GM10248 (cell line): ENCODE measurements around the gene ALDH4A1.

ENCODE experiments used
- CTCF ChIA-PET: fragments of 300-600 bp; sonication (Branson Sonifier 250); formaldehyde crosslinking; extraction: SDS; loops from one replicate; lab custom pipeline; 2021; ENCODE audit warnings: antibody characterized with exemption; lab: Yijun Ruan, JAX
- POLR2A ChIA-PET: fragments of 350-650 bp; sonication (Branson Sonifier 250); formaldehyde crosslinking; extraction: SDS; loops from one replicate; lab custom pipeline; 2020; ENCODE audit warnings: antibody characterized with exemption; lab: Yijun Ruan, JAX
- DNase-seq: peaks from one replicate; pipeline ENCODE4 v3.0.0; 2012; ENCODE audit errors: extremely low spot score
- CTCF ChIP-seq: IDR thresholded peaks from 2 replicates; pipeline ENCODE4 v1.5.1; 2012; ENCODE audit warnings: mild to moderate bottlenecking, low read depth; ENCODE audit errors: extremely low read depth, missing control alignments, control extremely low read depth

ALDH4A1 gene

DNA sequence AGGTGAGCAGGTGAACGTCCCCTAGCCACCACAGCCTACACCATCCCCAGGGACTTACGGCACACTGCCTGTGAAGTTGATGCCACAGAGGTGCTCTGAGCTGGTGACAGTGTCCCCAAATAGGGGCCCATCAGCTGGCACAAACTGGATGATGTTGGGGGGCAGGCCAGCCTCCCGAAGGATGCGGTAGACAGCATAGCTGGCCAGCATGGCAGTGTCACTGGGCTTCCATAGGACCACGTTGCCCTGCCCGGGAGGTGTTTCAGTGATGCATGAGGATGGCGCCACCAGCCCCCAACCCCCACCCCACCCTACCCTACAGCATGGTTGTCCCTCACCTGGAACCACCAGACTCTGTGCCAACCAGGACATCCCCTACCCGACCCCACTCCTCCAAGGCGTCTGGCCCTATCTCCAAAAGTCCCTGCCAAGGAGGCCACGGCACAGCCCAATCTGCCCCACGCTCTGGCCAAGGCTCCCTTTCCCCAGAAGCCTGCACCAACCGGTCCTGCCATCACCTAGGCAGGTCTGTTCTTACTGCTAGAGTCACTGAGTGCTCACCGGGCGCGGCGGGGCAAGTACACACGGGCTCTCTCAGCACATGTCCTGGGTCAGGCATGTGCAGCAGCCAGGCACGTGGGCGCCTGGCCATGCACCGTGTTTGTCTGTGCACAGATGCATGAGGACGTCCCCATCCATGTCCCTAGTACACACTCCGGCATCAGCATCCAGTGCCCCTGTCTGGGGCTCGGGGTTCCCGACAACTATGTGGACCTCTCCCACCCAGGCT is 20.5 kb downstream of the ALDH4A1 start:
- ChIA-PET CTCF (interaction anchor here (3.3 to 4.8 kb wide), 2 partner anchors 26 to 32 kb away, joined by 24 to 25 read pairs; no protein-coding TSS in a partner anchor), POLR2A (no interaction called here)
- no peak for TF ChIP-seq CTCF
- no peak for DNase-seq

- ChIA-PET CTCF (no interaction called here), POLR2A (no interaction called here)
- no peak for DNase-seq
- no peak for TF ChIP-seq CTCF
Observed at GRCh38 chr1:18881164-18881563, 21.2 kb downstream of the ALDH4A1 start.

DNA sequence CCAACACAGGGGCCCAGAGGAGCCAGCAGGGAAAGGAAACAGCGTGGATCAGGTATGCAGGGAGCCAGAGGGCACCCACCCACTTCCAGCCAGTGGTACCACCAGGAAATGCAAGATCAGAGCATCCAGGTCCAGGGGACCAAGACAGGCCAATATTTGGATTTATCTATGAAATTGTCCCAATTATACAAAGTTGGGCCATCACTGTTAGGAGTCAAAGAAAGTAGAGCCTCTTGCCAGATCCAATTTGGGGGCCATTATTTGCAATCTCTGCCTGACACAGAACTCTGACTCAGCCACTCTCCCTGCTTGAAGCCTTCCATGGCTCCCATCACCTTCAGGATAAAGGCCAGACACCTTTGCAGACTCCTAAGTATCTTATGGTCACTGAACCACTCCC is 21.8 kb downstream of the ALDH4A1 start:
- POLR2A ChIA-PET: no interaction called here
- CTCF ChIA-PET: no interaction called here

GRCh38 chr1:18879791-18880309 is 22.5 kb downstream of the ALDH4A1 start:
- DNase-seq: no peak
- POLR2A ChIA-PET: no interaction called here
- TF ChIP-seq CTCF: no peak
- CTCF ChIA-PET: no interaction called here

More for the DNA sequence above, 21.8 kb downstream of the ALDH4A1 start:
- TF ChIP-seq CTCF: no peak
- DNase-seq: no peak

DNA sequence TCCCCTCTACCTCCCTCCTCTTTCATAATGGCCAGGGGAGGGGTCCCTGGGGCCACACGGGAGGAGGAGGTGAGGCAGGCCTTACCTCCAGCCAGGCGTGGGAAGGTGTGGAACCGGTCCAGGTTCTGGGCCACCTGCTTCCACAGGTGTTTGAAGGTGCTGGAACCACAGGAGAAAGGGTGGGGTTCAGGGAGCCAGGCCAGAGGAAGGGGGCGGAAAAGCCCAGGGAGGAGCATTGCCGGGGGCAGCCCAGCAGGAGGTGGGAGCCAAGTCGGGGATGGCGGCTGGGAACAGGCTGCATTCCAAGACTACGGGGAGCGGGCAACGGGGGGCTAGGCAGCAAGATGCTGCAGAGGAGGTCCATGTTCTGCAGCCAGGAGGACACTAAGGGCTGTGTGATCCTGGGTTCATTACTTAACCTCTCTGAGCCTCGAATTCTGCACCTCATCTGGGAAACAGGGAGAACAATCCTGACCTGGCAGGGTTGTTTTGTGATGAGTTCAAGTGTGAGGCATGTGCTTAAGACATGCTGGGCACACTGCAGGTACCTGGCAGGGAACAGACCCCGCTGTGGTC is 23.1 kb downstream of the ALDH4A1 start:
- no peak for TF ChIP-seq CTCF
- CTCF ChIA-PET: no interaction called here

GRCh38 chr1:18878538-18879214 is 23.7 kb downstream of the ALDH4A1 start:
- DNase-seq: no peak
- ChIA-PET POLR2A (no interaction called here), CTCF (no interaction called here)
- no peak for TF ChIP-seq CTCF

More for the DNA sequence above, 23.1 kb downstream of the ALDH4A1 start:
- POLR2A ChIA-PET: no interaction called here
- DNase-seq: no peak
